Thoracic aorta (tissue), 2 donors: ENCODE results near the gene LRRC1. TPM values are rescaled to one million over a fixed set of nuclear protein-coding genes. Genes with fewer than 3 reads are reported as not detected.
A peak's percentile ranks its signal among the peaks of the same experiment; 100 is the strongest.

ENCODE experiments used
- ATAC-seq: fragments of 150-250 bp; one replicate; pipeline ENCODE4 v1.8.0; 2017; ENCODE audit warnings: low read depth; ENCODE audit not compliant: insufficient number of reproducible peaks, low FRiP score
- DNase-seq: peaks from one replicate; pipeline ENCODE4 v3.0.0-alpha.2; 2020; ENCODE audit warnings: low spot score
- H3K27ac ChIP-seq, 2 donors: fragments of 200-600 bp; sonication (generic); 1 replicate in 1 of 2; 2 replicates in 1 of 2; pipeline ENCODE4 v1.5.1; 2016; ENCODE audit warnings: mild to moderate bottlenecking in 2 of 2, moderate library complexity in 2 of 2
- H3K27me3 ChIP-seq: fragments of 200-600 bp; sonication (generic); replicated peaks from 2 replicates; pipeline ENCODE4 v1.6.0; 2016; ENCODE audit warnings: mild to moderate bottlenecking; ENCODE audit not compliant: insufficient read depth
- H3K36me3 ChIP-seq: fragments of 200-600 bp; sonication (generic); one replicate; pipeline ENCODE4 v1.5.1; 2016
- H3K4me1 ChIP-seq, 2 donors: fragments of 200-600 bp; sonication (generic); 1 replicate in 1 of 2; 2 replicates in 1 of 2; pipeline versions ENCODE4 v1.5.1 to v1.6.0; 2016; ENCODE audit warnings: low read depth in 2 of 2, mild to moderate bottlenecking in 1 of 2; ENCODE audit not compliant: control insufficient read depth in 1 of 2
- H3K4me3 ChIP-seq: fragments of 200-600 bp; sonication (generic); 2 replicates; pipeline ENCODE4 v1.5.1; 2016; ENCODE audit warnings: mild to moderate bottlenecking
- H3K9me3 ChIP-seq: fragments of 200-600 bp; sonication (generic); 2 replicates; pipeline ENCODE4 v1.5.1; 2016
- CTCF ChIP-seq: fragments of 200-600 bp; sonication (generic); IDR thresholded peaks from one replicate; pipeline ENCODE4 v1.5.1; 2019; ENCODE audit warnings: antibody characterized with exemption
- total RNA-seq, 2 donors: library from RNA; depleted of rRNA; stranded (reverse); fragments of >200 nt; gene quantifications; one replicate each; pipeline versions ENCODE4 v1.1.0 to v1.2.3, GENCODE V29; 2016

LRRC1 gene
- total RNA-seq, 2 donors from 2014 or later, result 18.5 to 22.8 TPM

- DNase-seq (no peak), ATAC-seq (no peak)
- TF ChIP-seq CTCF, result no peak
- H3K4me1 ChIP-seq, result peaks cover 29 to 70% of the 10 kb centered on the region in 2 donors
- no peaks in the 10 kb centered on the region for H3K36me3 ChIP-seq
- H3K4me3 ChIP-seq, result no peak overlapping the region
- H3K27ac ChIP-seq, result peak overlapping the region in 1 of 2 donors; percentile 38
- no peaks in the 10 kb centered on the region for H3K27me3 ChIP-seq
- H3K9me3 ChIP-seq, result no peaks in the 10 kb centered on the region
These were observed 35.0 kb downstream of the LRRC1 start for GRCh38 chr6:53829698-53830221.

GRCh38 chr6:53830366-53830765, 35.6 kb downstream of the LRRC1 start:
- H3K4me3 ChIP-seq, result no peak overlapping the region
- H3K9me3 ChIP-seq, result no peaks in the 10 kb centered on the region
- H3K36me3 ChIP-seq, result no peaks in the 10 kb centered on the region
- ATAC-seq, result no peak
- DNase-seq, result no peak
- no peak for TF ChIP-seq CTCF
- H3K27ac ChIP-seq, result peak overlapping the region in 1 of 2 donors; percentile 38
- H3K27me3 ChIP-seq, result no peaks in the 10 kb centered on the region
- peaks cover 23 to 64% of the 10 kb centered on the region in 2 donors for H3K4me1 ChIP-seq

DNA sequence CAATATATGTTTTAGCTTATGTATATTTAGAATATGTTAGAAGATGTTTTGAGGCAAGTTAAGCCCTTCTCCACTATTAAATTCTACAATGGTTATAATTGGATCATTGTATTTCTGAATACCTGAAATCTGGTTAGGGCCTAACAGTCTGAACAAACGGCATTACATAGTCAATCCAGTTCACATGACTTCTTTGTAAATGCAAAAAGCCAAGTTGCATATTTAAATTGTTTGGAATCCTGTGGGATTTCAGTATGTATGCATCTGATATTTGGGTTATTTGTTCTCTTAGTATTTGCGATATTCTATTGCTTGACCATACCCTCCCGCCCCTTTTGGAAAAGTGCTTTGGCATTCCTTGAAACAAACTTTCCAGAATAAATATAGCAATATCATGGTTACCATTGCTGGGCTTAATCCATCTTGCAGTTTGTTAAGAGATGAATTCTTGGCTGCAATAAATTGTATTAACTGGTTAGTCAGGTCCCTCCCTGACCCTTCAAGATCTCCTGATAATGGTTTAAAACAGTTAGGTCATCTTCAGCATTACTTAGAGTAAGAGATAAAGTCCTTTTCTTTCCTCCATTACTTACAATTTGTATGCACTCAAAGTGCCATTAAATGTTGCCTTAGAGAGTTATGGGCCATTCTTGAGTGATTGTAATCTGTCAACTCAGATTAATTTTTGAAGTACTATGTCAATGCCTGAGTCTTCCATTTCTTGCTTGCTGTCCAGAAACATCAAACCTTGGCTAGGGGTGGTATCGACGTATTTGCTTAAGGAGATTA, 36.5 kb downstream of the LRRC1 start:
- Histone ChIP-seq H3K27me3 (no peaks in the 10 kb centered on the region), H3K27ac (peak overlapping the region in 1 of 2 donors; percentile 9), H3K36me3 (no peaks in the 10 kb centered on the region), H3K9me3 (no peaks in the 10 kb centered on the region), H3K4me3 (no peak overlapping the region), H3K4me1 (peaks cover 20 to 58% of the 10 kb centered on the region in 2 donors)
- no peak for TF ChIP-seq CTCF
- DNase-seq (no peak), ATAC-seq (no peak)

DNA sequence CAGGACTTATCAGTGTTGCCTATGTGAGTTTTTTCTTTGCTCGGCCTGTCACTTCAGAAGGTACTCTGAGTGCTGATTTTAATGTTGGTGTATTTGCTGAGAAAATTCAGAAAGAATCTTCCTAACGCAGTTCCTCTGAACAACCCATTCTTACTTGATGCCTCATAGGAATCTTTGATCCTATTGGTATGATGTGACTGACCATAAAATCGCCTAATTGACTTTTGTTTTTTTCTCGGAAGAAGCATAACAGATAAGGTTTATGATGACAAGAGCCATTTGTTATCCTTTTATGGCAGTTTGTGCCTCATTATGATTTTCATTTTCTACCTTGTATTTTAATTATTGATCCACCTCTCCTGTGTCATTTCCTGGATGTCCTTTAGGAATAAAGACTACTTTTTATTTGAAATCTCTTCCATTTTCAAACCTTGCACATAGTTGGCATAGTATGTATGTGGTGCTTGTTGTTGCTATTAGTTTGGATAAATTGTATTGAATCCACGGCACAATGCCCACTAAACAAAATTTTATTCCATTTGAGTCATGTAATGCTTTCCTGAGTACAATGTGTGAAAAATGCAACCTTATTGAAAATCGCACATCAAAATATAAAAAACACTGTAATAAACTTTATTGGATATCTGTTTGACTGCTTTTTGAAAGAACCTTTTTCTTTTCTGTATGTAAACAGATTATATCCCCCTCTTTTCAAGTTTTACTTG, 37.3 kb downstream of the LRRC1 start:
- Histone ChIP-seq H3K4me3 (no peak overlapping the region), H3K36me3 (no peaks in the 10 kb centered on the region), H3K4me1 (peaks cover 19 to 50% of the 10 kb centered on the region in 2 donors), H3K27ac (peak overlapping the region in 1 of 2 donors; percentile 9), H3K27me3 (no peaks in the 10 kb centered on the region), H3K9me3 (no peaks in the 10 kb centered on the region)
- ATAC-seq, result no peak
- no peak for TF ChIP-seq CTCF
- DNase-seq, result no peak

- Histone ChIP-seq H3K27ac (no peak overlapping the region), H3K27me3 (no peaks in the 10 kb centered on the region), H3K9me3 (no peaks in the 10 kb centered on the region), H3K4me1 (peaks cover 13 to 45% of the 10 kb centered on the region in 2 donors), H3K36me3 (no peaks in the 10 kb centered on the region), H3K4me3 (no peak overlapping the region)
- TF ChIP-seq CTCF, result no peak
- DNase-seq (no peak), ATAC-seq (no peak)
These were observed 38.4 kb downstream of the LRRC1 start for GRCh38 chr6:53833155-53833554.
